HT-29 (cell line): ENCODE measurements around the gene ANO7. TPM values are rescaled to one million over a fixed set of nuclear protein-coding genes. Genes with fewer than 3 reads are reported as not detected.

ENCODE experiments used
- DNase-seq: peaks from one replicate; pipeline ENCODE4 v3.0.0-alpha.2; 2015; ENCODE audit warnings: low spot score
- total RNA-seq: library from RNA; depleted of rRNA; stranded (reverse); fragments of >200 nt; shearing (Covaris generic); gene quantifications from 2 replicates; pipeline ENCODE4 v1.2.3, GENCODE V29; 2014

The ANO7 gene
- total RNA-seq, 1 experiment from 2014 or later = 4.1 TPM

GRCh38 chr2:241244368-241244767 lies 55.9 kb downstream of the ANO7 start:
- no peak for DNase-seq

- no peak for DNase-seq
Observed at GRCh38 chr2:241248289-241248688, 59.8 kb downstream of the ANO7 start.

GRCh38 chr2:241248897-241249296 lies 60.4 kb downstream of the ANO7 start:
- no peak for DNase-seq

GRCh38 chr2:241249654-241250053 lies 61.2 kb downstream of the ANO7 start:
- no peak for DNase-seq

GRCh38 chr2:241252778-241253475 lies 64.5 kb downstream of the ANO7 start:
- no peak for DNase-seq

- DNase-seq = no peak
Observed at GRCh38 chr2:241254904-241255351, 66.5 kb downstream of the ANO7 start.

GRCh38 chr2:241255542-241256167 lies 67.2 kb downstream of the ANO7 start:
- no peak for DNase-seq

- no peak for DNase-seq
Observed at GRCh38 chr2:241256168-241256545, 67.7 kb downstream of the ANO7 start.

- DNase-seq = no peak
Observed at GRCh38 chr2:241257419-241258032, 69.0 kb downstream of the ANO7 start.

GRCh38 chr2:241258505-241259280 lies 70.2 kb downstream of the ANO7 start:
- no peak for DNase-seq

GRCh38 chr2:241260911-241261310 lies 72.4 kb downstream of the ANO7 start:
- no peak for DNase-seq

- no peak for DNase-seq
Observed at GRCh38 chr2:241261628-241262027, 73.2 kb downstream of the ANO7 start.

GRCh38 chr2:241263061-241263460 lies 74.6 kb downstream of the ANO7 start:
- DNase-seq = no peak

- no peak for DNase-seq
Observed at GRCh38 chr2:241265506-241265905, 77.0 kb downstream of the ANO7 start.

GRCh38 chr2:241267249-241268067 lies 79.0 kb downstream of the ANO7 start:
- no peak for DNase-seq

GRCh38 chr2:241268306-241268705 lies 79.8 kb downstream of the ANO7 start:
- no peak for DNase-seq

GRCh38 chr2:241268716-241269445 lies 80.4 kb downstream of the ANO7 start:
- DNase-seq = no peak

- DNase-seq = no peak
Observed at GRCh38 chr2:241269707-241270520, 81.4 kb downstream of the ANO7 start.

- no peak for DNase-seq
Observed at GRCh38 chr2:241270531-241270930, 82.1 kb downstream of the ANO7 start.
